Measurements from ENCODE around the gene KPNA2.
"Not testable (repeated sequence)": the region's sequence is repeated elsewhere in the genome, so short reads cannot be mapped to it uniquely, and the experiment has no call there.

KPNA2 gene

DNA sequence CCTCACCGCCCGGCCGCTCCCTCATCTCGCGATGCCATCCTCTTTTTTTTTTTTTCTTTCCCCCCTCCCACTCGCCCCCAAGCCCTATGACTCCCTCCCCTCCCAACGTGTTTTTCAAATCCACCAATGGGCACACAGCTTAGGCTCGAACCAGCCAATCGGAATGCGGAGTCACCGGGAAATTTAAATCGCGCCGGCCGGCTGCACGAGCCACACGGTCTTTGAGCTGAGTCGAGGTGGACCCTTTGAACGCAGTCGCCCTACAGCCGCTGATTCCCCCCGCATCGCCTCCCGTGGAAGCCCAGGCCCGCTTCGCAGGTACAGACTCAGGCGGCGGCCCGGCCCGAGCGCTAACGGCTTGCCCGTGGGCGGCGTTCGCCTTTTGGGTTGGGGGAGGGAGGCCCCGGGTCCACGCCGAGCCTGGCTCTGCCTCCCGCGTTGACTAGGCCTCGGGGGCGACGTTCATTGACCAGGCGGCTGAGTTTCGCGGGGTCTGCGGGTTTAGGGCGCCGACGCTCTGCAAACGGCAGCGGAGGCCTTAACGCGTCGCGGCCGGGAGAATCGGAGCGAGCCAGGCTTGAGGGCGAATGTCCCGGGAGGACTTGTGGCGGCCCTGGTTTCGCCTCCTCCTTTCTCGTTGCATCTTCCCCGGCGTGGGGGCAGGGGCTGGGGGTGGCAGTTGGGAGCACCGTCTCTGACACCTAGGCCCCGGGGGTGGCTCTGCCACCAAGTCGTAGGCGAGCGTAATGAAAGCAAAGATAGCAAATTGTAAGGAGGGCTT, at the start of gene KPNA2:
Gene KPNA2 (plus strand): TSS at position 213 of the 781 bp plus-strand sequence. CDS start 1,398 bp downstream, outside the sequence.
- DNase-seq: peak; percentile 82

DNA sequence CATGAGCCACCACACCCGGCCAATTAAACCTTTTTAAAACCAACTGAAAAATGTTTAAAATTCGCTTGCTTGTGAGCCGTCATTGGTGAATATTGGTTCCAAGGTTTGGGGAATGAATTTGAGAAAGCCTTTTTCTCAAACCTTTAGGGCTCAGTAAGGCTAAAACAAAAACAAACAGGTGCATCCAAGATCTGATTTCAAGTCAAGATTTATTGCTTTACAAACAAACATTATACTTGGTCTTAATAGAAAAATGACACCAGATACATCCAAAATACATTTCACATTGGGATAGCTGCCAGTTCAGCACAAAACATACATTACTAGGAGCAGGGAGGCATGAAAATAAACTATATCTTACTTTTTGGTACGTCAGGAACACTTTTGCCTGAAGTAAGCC, 44.6 kb upstream of the KPNA2 start:
- DNase-seq: peak; percentile 50

GRCh38 chr17:67992548-67993152, 42.9 kb upstream of the KPNA2 start:
- no peak for DNase-seq

- DNase-seq: no peak
These were observed 42.2 kb upstream of the KPNA2 start for GRCh38 chr17:67993153-67993997.

DNA sequence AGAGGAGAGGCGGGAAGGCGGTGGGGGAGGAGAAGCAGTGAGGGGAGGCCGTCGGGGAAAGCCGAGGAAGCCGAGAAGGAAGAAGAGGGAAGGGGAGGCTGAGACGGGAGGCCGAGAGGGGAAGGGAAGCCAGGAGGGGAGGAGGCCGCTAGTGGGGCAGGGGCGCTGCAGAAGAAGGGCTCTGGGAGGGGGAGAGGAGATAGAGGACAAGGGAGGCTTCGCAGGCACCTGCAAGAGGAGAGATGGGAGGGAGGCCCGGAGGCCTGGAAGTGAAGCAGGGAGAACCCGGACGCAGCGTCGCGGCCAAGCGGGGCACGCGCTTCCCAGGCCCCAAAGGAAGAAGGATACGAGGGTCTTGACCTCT, 41.6 kb upstream of the KPNA2 start:
- no peak for DNase-seq

DNA sequence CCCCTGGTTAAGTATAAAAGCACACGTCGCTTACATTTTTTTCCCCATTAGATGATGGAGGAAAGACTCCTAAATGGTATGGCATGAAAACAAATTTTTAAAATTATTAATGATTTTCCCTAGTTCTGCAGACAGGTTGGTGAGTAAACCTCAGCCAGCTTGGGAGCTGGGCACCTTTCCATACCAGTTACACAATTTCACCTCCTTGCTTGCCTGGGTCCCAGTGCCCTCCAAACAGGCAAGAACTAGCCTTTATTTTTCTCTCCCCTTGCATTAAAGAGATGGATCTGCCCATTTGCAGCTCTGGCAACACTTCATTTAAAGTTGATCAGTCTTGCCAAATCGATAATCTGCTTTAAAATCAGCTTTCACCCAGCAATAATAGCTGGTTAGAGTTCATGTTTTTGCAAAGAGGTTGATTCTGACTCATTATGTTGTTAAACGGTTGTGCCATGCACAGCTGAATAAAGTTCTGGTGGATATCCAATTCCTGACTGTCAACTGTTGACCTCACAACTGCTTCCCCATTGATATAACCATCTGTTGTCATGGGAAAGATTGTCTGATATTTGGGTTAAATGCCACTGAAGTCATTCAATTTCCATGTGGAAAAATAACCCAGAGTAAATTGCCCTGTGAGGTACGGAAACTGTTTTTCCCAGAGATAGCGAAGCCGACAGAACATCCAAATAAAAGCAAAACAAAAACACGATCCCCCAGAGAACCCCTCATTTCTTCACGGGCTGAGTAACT, 40.5 kb upstream of the KPNA2 start:
- no peak for DNase-seq

DNA sequence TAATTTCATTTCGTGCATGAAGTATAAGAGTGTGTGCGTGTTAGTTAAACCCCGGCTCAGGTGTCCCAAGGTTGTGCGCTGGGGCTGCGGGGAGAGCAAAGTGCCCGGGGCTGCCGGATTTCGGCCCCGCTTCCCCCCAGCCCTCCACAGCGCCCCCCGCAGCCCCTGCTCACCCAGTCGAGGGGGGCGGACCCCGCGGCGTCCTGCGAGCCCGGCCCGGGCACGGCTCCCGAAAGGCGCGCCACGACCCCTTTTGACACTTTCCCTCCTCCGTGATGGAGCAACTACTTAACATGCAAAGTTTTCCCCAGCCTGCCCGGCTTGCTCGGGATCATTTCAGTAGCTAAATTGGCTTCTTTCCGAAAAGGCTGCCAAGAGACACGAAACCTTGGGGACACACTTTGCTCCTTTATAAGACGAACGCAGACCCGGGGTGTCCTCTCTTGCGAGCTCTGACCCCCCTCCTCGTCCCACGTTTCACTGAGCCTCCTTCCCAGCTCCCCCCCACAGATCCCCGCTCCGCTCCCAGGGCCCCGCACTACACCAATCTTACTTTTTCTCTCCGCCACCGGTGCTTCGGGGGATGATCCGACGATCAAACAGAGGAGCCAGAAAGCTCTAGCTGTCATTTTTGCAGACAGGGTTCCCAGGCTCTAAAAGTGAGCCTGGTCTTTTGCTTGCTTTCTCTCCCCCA, 39.8 kb upstream of the KPNA2 start:
- no peak for DNase-seq

DNA sequence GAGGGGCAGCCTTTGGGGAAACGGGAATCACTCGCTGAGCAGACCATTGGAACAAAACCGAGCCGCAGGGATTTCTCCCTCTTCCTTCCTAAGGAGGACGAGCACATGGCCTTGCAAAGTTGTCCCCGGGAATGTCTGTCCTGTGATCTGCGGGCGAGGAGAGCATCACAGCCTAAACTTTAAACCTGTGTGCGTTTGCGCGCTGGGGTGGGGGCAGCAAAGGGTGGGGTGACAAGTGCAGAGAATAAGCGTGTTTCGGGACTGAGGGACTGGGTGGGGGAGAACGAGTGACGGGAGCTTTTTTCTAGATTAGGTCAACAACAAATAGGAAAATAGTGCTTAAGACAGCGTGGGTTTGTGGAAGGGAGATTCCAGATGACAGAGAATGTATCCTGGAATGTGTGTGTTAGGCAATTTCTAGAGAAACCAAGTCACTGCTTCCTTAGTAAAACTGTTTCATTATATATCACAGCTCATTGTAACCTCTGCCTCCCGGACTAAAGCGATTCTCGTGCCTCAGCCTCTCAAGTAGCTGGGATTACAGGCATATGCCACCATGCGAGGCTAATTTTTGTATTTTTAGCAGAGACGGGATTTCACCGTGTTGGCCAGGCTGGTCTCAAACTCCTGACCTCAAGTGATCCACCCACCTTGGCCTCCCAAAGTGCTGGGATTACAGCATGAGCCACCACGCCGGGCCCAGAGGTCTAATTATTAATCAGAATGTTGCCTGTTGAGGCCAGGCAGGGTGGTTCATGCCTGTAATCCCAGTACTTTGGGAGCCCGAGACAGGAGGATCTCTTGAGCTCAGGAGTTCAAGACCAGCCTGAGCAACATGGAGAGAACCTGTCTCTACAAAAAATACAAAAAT, 39.0 kb upstream of the KPNA2 start, which contains the start of gene C17orf58:
Gene C17orf58 (minus strand): TSS at position 169 of the 871 bp plus-strand sequence. CDS start 271 bp downstream, outside the sequence.
- DNase-seq: not testable (repeated sequence)

DNA sequence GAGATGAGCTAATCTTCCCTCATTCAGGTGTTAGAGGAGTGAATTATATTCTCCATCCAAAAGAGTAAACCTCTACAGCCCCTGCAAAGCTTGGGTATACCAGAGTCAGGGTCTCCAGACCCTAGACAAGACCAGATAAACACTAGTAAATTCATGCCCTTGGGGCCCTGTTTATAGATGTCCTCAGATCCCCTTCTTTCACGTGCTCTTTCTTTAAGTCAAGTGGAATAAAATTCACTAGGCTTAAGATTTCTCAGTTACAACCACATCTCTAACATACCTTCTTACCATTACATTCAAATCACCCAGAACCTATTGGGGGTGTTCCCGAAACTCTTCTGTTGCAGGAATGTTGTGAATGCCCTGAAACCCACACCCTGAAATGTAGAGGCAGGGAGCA, 37.1 kb upstream of the KPNA2 start:
- DNase-seq: no peak

DNA sequence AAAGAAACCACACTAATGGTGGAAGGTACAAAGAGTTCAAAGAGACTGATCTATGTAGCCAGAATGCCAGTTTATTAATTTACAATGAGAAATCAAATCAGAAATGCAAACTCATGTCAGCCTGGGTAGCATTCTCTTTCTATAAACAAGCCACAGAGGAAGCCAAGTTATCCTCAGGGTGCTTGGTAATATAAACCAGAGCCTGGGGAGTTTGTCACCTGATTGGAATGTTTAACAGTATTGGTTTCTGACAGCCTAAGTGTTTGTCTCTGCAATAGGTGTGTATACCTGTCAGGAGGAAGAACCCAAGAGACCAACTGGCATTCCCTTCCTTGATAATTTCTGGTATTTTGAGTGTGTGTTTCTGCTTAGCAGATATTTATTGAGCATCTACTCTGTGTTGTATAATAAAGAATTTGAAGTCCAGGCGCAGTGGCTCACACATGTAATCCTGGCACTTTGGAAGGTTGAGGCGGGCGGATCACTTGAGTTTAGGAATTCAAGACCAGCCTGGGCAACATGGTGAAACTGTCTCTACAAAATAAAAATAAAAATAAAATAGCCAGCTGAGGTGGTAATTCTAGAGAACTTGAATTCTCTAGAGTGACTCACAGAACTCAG, 36.1 kb upstream of the KPNA2 start:
- DNase-seq: no peak

DNA sequence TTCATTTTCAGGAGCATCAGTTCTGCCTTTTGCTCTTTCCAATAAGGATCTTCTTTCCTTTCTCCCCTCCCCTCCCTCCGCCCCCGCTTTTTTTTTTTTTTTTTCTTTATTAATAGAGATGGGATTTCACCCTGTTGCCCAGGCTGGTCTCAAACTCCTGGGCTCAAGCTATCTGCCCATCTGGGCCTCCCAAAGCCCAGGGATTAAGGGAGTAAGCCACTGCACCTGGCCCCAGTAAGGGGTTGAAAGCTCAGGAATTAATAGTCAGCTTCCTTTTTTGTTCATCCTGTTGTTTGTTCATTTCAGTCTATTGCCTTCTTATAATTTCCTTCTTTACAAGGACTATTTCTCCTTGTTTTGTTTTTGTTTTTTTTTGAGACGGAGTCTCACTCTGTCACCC, 31.3 kb upstream of the KPNA2 start:
- DNase-seq: no peak

GRCh38 chr17:68006797-68007196, 28.7 kb upstream of the KPNA2 start:
- no peak for DNase-seq

DNA sequence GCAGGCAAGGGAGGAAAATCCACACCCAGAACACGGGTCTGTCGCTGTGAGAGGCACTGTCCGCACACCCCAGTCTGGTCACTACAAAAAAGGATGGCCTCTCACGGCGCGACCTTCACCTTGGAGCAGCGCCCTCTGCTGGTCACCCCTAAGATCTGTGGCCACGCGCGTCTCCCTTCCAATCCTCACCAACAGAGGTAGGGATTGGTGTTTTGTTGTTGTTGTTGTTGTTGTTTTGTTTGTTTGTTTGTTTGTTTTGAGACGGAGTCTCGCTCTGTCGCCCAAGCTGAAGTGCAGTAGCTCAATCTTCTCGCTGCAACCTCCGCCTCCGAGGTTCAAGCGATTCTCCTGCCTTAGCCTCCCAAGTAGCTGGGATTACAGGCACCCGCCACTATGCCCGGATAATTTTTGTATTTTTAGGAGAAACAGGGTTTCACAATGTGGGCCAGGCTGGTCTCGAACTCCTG, 24.3 kb upstream of the KPNA2 start:
- no peak for DNase-seq

- DNase-seq: no peak
These were observed 22.1 kb upstream of the KPNA2 start for GRCh38 chr17:68013385-68013784.

GRCh38 chr17:68015081-68015723, 20.3 kb upstream of the KPNA2 start:
- DNase-seq: no peak

GRCh38 chr17:68016838-68017237, 18.7 kb upstream of the KPNA2 start:
- DNase-seq: no peak

- DNase-seq: not testable (repeated sequence)
These were observed 17.0 kb upstream of the KPNA2 start for GRCh38 chr17:68018493-68018892.

GRCh38 chr17:68019336-68019674, 16.2 kb upstream of the KPNA2 start:
- no peak for DNase-seq

GRCh38 chr17:68019675-68020408, 15.7 kb upstream of the KPNA2 start:
- DNase-seq: peak; percentile 59

GRCh38 chr17:68020409-68020756, 15.2 kb upstream of the KPNA2 start:
- DNase-seq: no peak

All from NCI-H2029 treated with DMSO at 0.1 percent for 48 hours (cell line).